Smooth muscle cell (in vitro differentiated cells): Measurements from ENCODE around the gene CHGA. TPM values are rescaled to one million over a fixed set of nuclear protein-coding genes. Genes with fewer than 3 reads are reported as not detected.

Source experiments
- DNase-seq: peaks from one replicate; lab custom pipeline; 2025; ENCODE audit not compliant: unreplicated experiment; lab: John Stamatoyannopoulos, UW
- H2AFZ ChIP-seq: fragments of 200-600 bp; sonication (generic); 2 replicates; pipeline ENCODE4 v1.6.0; 2016; ENCODE audit warnings: antibody characterized with exemption, low read depth, mild to moderate bottlenecking
- H3F3A ChIP-seq: fragments of 200-600 bp; sonication (generic); 2 replicates; pipeline ENCODE4 v1.6.0; 2017; ENCODE audit warnings: antibody characterized with exemption, low read depth
- H3K27ac ChIP-seq: fragments of 200-600 bp; sonication (generic); 2 replicates; pipeline ENCODE4 v1.5.1; 2016; ENCODE audit warnings: low read depth, mild to moderate bottlenecking
- H3K27me3 ChIP-seq: fragments of 200-600 bp; sonication (generic); 2 replicates; pipeline ENCODE4 v1.6.1; 2016; ENCODE audit warnings: low read depth, mild to moderate bottlenecking
- H3K36me3 ChIP-seq: fragments of 200-600 bp; sonication (generic); 2 replicates; pipeline ENCODE4 v1.5.1; 2016; ENCODE audit warnings: low read depth
- H3K4me1 ChIP-seq: fragments of 200-600 bp; sonication (generic); 2 replicates; pipeline ENCODE4 v1.5.1; 2016; ENCODE audit warnings: low read depth
- H3K4me2 ChIP-seq: fragments of 200-600 bp; sonication (generic); 2 replicates; pipeline ENCODE4 v1.6.0; 2016; ENCODE audit warnings: mild to moderate bottlenecking
- H3K4me3 ChIP-seq: fragments of 200-600 bp; sonication (generic); 2 replicates; pipeline ENCODE4 v1.5.1; 2016; ENCODE audit warnings: mild to moderate bottlenecking
- H3K79me2 ChIP-seq: fragments of 200-600 bp; sonication (generic); 2 replicates; pipeline ENCODE4 v1.6.0; 2016; ENCODE audit warnings: low read depth, mild to moderate bottlenecking
- H3K9ac ChIP-seq: fragments of 200-600 bp; sonication (generic); 2 replicates; pipeline ENCODE4 v1.6.0; 2016; ENCODE audit warnings: low read depth
- H3K9me3 ChIP-seq: fragments of 200-600 bp; sonication (generic); replicated peaks from 2 replicates; pipeline ENCODE4 v1.5.1; 2016; ENCODE audit warnings: low read depth
- H4K20me1 ChIP-seq: fragments of 200-600 bp; sonication (generic); 2 replicates; pipeline ENCODE4 v1.6.0; 2016; ENCODE audit warnings: low read depth
- CTCF ChIP-seq: fragments of 200-600 bp; sonication (generic); IDR thresholded peaks from 2 replicates; pipeline ENCODE4 v1.5.1; 2017; ENCODE audit warnings: borderline replicate concordance, mild to moderate bottlenecking, antibody characterized with exemption; ENCODE audit not compliant: insufficient read depth, poor library complexity, severe bottlenecking
- WGBS: methylation state at CpG from one replicate; pipeline ENCODE4 v1.1.7; 2016; ENCODE audit warnings: low lambda C conversion rate; 5-methylcytosine and 5-hydroxymethylcytosine counted together
- polyA plus RNA-seq: library from polyadenylated mRNA; unstranded; fragments of >200 nt; fragmentation: Nextera tagmentation; extraction: Ambion mirVana; gene quantifications from 2 replicates; pipeline ENCODE4 v1.2.1, GENCODE V29; 2016
- total RNA-seq: library from RNA; depleted of rRNA; stranded (reverse); fragments of >200 nt; gene quantifications from 2 replicates; pipeline ENCODE4 v1.2.3, GENCODE V29; 2014

The CHGA gene, protein sequence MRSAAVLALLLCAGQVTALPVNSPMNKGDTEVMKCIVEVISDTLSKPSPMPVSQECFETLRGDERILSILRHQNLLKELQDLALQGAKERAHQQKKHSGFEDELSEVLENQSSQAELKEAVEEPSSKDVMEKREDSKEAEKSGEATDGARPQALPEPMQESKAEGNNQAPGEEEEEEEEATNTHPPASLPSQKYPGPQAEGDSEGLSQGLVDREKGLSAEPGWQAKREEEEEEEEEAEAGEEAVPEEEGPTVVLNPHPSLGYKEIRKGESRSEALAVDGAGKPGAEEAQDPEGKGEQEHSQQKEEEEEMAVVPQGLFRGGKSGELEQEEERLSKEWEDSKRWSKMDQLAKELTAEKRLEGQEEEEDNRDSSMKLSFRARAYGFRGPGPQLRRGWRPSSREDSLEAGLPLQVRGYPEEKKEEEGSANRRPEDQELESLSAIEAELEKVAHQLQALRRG
- not detected in 2 replicates for total RNA-seq
- not detected in 2 replicates for polyA plus RNA-seq

GRCh38 chr14:92922883-92923743, at the start of gene CHGA:
CHGA (plus strand) TSS chr14:92923150; CDS start chr14:92923360, 210 bp downstream.
- TF ChIP-seq CTCF: no peak
- 3% methylated on average over 60 of the region's 86 CpGs for whole genome bisulfite sequencing
- no peak within 1 kb of the TSS for H2AFZ ChIP-seq
- no peaks in the 10 kb centered on the region for H4K20me1 ChIP-seq
- H3K79me2 ChIP-seq: no peaks in the 10 kb centered on the region
- peak within 1 kb of the TSS; percentile 10 for H3K4me3 ChIP-seq
- H3K9ac ChIP-seq: no peak within 1 kb of the TSS
- peak within 1 kb of the TSS; percentile 81 for H3K4me2 ChIP-seq
- no peaks in the 10 kb centered on the region for H3K36me3 ChIP-seq
- no peaks in the 10 kb centered on the region for H3K4me1 ChIP-seq
- no peaks in the 10 kb centered on the region for H3K9me3 ChIP-seq
- no peaks in the 10 kb centered on the region for H3F3A ChIP-seq
- H3K27ac ChIP-seq: no peak within 1 kb of the TSS
- DNase-seq: peak; percentile 39
- peaks cover 54% of the 10 kb centered on the region for H3K27me3 ChIP-seq

DNA sequence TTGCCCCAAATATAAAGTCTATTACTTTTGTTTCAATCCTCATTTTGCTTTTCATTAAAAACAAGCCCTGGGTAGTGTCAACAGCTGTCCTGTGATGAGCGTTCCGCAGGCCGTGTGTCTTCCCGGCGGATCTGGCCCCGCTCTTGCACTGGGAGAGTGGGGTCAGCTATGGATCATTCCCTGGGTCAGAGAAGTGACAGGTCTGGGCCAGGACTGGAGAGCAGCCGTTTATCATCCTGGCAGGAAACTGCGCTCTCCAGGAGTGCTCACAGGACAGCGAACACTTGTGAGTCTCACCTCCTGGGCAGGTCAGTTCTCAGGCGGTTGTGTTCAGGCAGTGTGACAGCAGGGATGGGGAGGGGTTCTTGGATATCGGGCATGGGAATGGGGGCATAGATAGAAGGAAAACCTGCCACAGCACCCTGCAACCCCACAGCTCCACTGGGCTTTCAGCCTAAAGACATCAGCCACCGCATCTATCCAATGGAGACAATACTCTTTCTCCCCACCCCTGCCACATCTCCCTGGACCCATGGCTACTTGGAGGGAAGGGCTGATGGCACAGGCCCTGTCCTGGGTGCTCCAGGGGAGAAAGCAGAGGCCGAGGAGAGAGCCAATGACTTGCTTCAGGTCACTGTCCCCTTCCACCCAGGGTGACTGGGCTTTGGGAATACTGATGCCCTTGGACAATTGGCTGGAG, 47.8 kb upstream of the CHGA start:
- no peak overlapping the region for H2AFZ ChIP-seq
- no peak overlapping the region for H3K27ac ChIP-seq
- peaks cover 13% of the 10 kb centered on the region for H3K27me3 ChIP-seq
- no peaks in the 10 kb centered on the region for H4K20me1 ChIP-seq
- H3K4me3 ChIP-seq: no peak overlapping the region
- H3K4me1 ChIP-seq: no peaks in the 10 kb centered on the region
- no peak overlapping the region for H3K4me2 ChIP-seq
- no peak for DNase-seq
- no peaks in the 10 kb centered on the region for H3K79me2 ChIP-seq
- WGBS: 79% methylated on average over 13 of the region's 13 CpGs
- no peak overlapping the region for H3K9ac ChIP-seq
- no peaks in the 10 kb centered on the region for H3F3A ChIP-seq
- no peaks in the 10 kb centered on the region for H3K36me3 ChIP-seq
- no peak for TF ChIP-seq CTCF
- H3K9me3 ChIP-seq: no peaks in the 10 kb centered on the region

DNA sequence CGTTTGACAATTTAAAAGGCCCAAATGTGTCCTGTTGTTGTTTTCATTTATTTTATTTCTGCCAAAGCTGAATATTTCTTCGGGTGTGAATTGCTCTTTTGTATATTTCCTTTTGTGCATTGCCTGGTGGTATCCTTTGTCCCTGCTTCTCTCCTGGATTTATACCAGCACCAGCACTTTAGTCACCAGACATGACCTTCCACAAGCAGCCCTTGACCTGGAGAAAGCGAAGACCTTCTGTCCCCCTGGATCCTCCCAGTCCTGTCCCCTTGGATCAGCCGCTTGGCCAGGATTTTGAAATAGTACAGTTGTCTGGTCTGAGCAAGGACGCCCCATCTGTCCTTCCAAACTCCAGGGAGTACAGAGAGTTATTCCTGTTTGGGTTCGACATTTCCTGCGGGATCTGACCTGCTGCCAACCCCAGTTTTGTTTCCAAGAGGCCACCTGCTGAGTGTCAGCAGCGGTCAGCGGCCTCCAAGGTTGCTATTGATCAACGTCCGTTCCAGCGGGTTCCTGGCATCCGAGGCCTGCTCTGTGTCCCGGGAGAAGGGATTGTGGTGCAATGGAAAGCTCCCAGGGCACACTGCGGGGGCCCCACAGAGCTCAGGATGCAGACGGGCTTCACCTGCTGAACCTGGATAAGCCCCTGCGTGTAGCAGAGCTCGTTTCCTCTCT, 45.1 kb upstream of the CHGA start:
- Histone ChIP-seq H3K27me3 (peaks cover 24% of the 10 kb centered on the region), H3F3A (no peaks in the 10 kb centered on the region), H3K27ac (no peak overlapping the region), H3K4me3 (no peak overlapping the region), H3K9ac (no peak overlapping the region), H4K20me1 (no peaks in the 10 kb centered on the region), H3K9me3 (no peaks in the 10 kb centered on the region), H3K36me3 (no peaks in the 10 kb centered on the region), H3K79me2 (no peaks in the 10 kb centered on the region), H2AFZ (no peak overlapping the region), H3K4me2 (no peak overlapping the region), H3K4me1 (no peaks in the 10 kb centered on the region)
- DNase-seq: no peak
- TF ChIP-seq CTCF: no peak
- 73% methylated on average over 18 of the region's 18 CpGs for WGBS
